HG03378 (cell line): ENCODE measurements around the gene TPST1.

Experiments
- ATAC-seq: cut with Tn5 transposase; IDR thresholded peaks from one replicate; pipeline ENCODE4 v1.9.1; 2021; ENCODE audit warnings: mild to moderate bottlenecking, moderate library complexity; ENCODE audit not compliant: unreplicated experiment

TPST1 gene

GRCh38 chr7:66281678-66282590 is 76.8 kb downstream of the TPST1 start:
- no peak for ATAC-seq

- ATAC-seq: no peak
Observed at GRCh38 chr7:66282591-66282935, 77.4 kb downstream of the TPST1 start.

GRCh38 chr7:66283003-66283920 is 78.1 kb downstream of the TPST1 start:
- ATAC-seq: no peak

GRCh38 chr7:66296001-66296521 is 90.9 kb downstream of the TPST1 start:
- no peak for ATAC-seq

- ATAC-seq: no peak
Observed at GRCh38 chr7:66296557-66296956, 91.4 kb downstream of the TPST1 start.

GRCh38 chr7:66297579-66297978 is 92.4 kb downstream of the TPST1 start:
- no peak for ATAC-seq

- no peak for ATAC-seq
Observed at GRCh38 chr7:66301249-66301648, 96.1 kb downstream of the TPST1 start.

GRCh38 chr7:66301737-66302136 is 96.6 kb downstream of the TPST1 start:
- ATAC-seq: no peak

- ATAC-seq: no peak
Observed at GRCh38 chr7:66303454-66304155, 98.5 kb downstream of the TPST1 start.

GRCh38 chr7:66304536-66304935 is 99.4 kb downstream of the TPST1 start:
- ATAC-seq: no peak

- ATAC-seq: no peak
Observed at GRCh38 chr7:66306243-66306642, 101.1 kb downstream of the TPST1 start.

GRCh38 chr7:66307591-66308215 is 102.6 kb downstream of the TPST1 start:
- no peak for ATAC-seq

GRCh38 chr7:66308411-66308810 is 103.3 kb downstream of the TPST1 start:
- ATAC-seq: no peak

- ATAC-seq: no peak
Observed at GRCh38 chr7:66310620-66311019, 105.5 kb downstream of the TPST1 start.

- no peak for ATAC-seq
Observed at GRCh38 chr7:66313886-66314568, 108.9 kb downstream of the TPST1 start.

- ATAC-seq: no peak
Observed at GRCh38 chr7:66315192-66315591, 110.1 kb downstream of the TPST1 start.

GRCh38 chr7:66319407-66319979 is 114.4 kb downstream of the TPST1 start:
- ATAC-seq: no peak

GRCh38 chr7:66321283-66321682 is 116.1 kb downstream of the TPST1 start:
- ATAC-seq: no peak

GRCh38 chr7:66323114-66323796 is 118.1 kb downstream of the TPST1 start:
- no peak for ATAC-seq
